Central memory CD8-positive, alpha-beta T cell (primary cell): ENCODE data around the gene BICDL2.
"Not testable (repeated sequence)": the region's sequence is repeated elsewhere in the genome, so short reads cannot be mapped to it uniquely, and the experiment has no call there.

Source experiments
- ATAC-seq: fragments of 150-1000 bp; cut with Tn5 transposase; replicated peaks from 2 replicates; pipeline ENCODE4 v1.10.0; 2022; ENCODE audit warnings: mild to moderate bottlenecking, moderate FRiP score, moderate number of reproducible peaks; ENCODE audit not compliant: poor library complexity, severe bottlenecking; ENCODE audit errors: extremely low read depth
- DNase-seq, 2 donors: peaks; one replicate each; pipeline ENCODE4 v3.0.0; 2021; ENCODE audit warnings: low spot score in 2 of 2
- H3K27ac Mint-ChIP-seq: one replicate; pipeline ENCODE4 v1.8.0; 2022; ENCODE audit warnings: low read depth, mild to moderate bottlenecking, moderate library complexity, mixed read lengths
- H3K27me3 Mint-ChIP-seq: one replicate; pipeline ENCODE4 v1.8.0; 2022; ENCODE audit warnings: mixed read lengths
- H3K36me3 Mint-ChIP-seq: one replicate; pipeline ENCODE4 v1.8.0; 2022; ENCODE audit warnings: mild to moderate bottlenecking, moderate library complexity, mixed read lengths; ENCODE audit not compliant: insufficient read depth
- H3K4me1 Mint-ChIP-seq: one replicate; pipeline ENCODE4 v1.8.0; 2022; ENCODE audit warnings: mixed read lengths
- H3K4me3 Mint-ChIP-seq: one replicate; pipeline ENCODE4 v1.8.0; 2022; ENCODE audit warnings: mild to moderate bottlenecking, moderate library complexity, mixed read lengths
- H3K9me3 Mint-ChIP-seq: one replicate; pipeline ENCODE4 v1.8.0; 2022; ENCODE audit warnings: mixed read lengths

BICDL2 gene, protein sequence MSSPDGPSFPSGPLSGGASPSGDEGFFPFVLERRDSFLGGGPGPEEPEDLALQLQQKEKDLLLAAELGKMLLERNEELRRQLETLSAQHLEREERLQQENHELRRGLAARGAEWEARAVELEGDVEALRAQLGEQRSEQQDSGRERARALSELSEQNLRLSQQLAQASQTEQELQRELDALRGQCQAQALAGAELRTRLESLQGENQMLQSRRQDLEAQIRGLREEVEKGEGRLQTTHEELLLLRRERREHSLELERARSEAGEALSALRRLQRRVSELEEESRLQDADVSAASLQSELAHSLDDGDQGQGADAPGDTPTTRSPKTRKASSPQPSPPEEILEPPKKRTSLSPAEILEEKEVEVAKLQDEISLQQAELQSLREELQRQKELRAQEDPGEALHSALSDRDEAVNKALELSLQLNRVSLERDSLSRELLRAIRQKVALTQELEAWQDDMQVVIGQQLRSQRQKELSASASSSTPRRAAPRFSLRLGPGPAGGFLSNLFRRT

DNA sequence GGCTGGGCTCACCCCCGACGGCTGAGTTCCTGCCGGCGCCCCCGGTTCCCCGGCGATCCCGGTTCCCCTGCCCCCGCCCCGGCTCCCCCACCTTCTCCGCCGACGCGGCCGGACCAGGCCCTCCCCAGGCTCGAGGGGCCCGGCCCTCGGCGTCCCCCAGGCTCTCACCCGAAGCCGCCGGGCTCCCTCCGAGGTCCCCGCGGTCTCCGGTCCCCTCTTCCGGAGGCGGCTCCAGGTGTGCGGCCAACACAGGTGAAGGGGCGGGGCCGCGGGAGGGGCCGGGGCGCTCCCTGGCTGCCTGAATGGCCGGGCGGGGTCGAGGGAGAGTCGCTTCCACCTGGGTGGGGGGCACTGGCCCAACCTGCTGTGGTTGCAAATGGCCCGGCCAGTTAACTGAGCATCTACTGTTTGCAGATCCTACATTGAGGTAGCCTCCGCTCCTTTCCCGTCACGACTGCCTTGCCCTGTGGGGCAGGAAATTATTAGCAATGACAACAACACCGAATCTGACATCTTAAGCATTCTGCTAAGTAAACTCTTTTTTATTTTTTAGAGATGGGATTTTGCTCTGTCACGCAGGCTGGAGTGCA, at the start of gene BICDL2:
Gene BICDL2 (minus strand): TSS at position 219 of the 590 bp plus-strand sequence. CDS start 1,448 bp downstream, outside the sequence.
- Mint-ChIP-seq H3K27ac (no peak within 1 kb of the TSS), H3K4me1 (peaks cover 19% of the 10 kb centered on the region), H3K4me3 (peak within 1 kb of the TSS; percentile 68)

DNA sequence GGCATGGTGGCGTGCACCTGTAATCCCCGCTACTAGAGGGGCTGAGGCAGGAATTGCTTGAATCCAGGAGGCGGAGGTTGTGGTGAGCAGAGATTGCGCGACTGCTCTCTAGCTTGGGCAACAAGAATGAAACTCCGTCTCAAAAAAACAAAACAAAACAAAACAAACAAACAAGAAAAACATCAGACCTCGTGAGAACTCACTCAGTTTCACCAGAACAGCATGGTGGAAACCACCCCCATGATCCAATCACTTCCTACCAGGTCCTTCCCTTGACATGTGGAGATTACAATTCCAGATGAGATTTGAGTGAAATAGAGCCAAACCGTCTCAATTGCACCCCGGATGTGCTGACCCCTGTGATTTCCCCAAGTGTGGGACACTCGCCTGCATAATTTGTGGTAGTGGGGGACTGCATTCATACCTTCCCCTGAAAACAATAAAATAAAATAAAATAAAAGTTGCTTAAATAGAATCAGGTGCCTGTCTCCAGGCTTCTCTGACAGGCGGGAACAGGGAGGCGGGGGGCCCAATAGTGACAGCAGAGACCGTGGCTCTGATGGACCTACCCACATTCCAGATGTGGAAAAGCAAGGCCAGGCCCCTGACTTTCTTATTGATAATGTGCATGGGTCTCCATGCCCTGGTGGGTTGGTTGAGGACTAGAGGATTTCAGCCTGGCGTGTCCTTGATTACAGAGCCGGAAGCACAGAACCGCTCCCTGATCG, 49.3 kb upstream of the BICDL2 start:
- no peak overlapping the region for H3K27ac Mint-ChIP-seq
- ATAC-seq (no peak), DNase-seq (no peak)
- peaks cover 29% of the 10 kb centered on the region for H3K4me1 Mint-ChIP-seq
- no peaks in the 10 kb centered on the region for H3K27me3 Mint-ChIP-seq
- no peaks in the 10 kb centered on the region for H3K36me3 Mint-ChIP-seq
- H3K4me3 Mint-ChIP-seq: no peak overlapping the region
- H3K9me3 Mint-ChIP-seq: no peaks in the 10 kb centered on the region

More for the DNA sequence above, at the start of gene BICDL2:
- Mint-ChIP-seq H3K36me3 (peaks cover 1% of the 10 kb centered on the region), H3K27me3 (peaks cover 84% of the 10 kb centered on the region), H3K9me3 (no peaks in the 10 kb centered on the region)
- DNase-seq (no peak), ATAC-seq (no peak)

DNA sequence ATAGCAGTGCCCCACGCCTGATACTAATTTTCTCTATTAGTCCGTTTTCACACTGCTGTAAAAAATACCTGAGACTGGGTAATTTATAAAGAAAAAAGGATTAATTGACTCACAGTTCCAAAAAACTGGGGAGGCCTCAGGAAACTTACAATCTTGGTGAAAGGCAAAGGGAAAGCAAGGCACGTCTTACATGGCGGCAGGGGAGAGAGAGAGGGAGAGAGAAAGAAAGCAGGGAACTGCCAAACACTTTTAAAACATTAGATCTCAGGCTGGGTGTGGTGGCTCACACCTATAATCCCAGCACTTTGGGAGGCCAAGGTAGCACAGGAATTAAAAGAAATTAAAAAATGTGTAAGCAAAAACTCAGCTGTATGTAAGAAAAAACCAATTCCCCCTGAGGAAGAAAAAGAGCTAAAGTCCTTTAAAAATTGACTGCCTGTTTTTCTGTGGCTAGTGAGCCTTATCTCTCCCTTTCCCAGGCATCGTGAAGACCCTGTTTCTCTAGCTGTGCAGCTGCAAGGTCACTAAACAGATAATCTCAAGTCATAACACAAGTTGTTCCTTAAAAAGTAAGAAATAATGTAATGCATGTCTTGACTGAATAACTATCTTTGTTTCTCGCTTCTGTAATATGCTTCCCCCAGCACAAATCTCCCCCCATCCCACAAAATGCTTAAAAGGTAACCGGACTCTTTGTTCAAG, 48.4 kb upstream of the BICDL2 start:
- Mint-ChIP-seq H3K27ac (no peak overlapping the region), H3K4me1 (peaks cover 33% of the 10 kb centered on the region), H3K36me3 (peaks cover 2% of the 10 kb centered on the region), H3K9me3 (no peaks in the 10 kb centered on the region), H3K27me3 (no peaks in the 10 kb centered on the region), H3K4me3 (no peak overlapping the region)
- ATAC-seq: no peak
- DNase-seq: no peak

DNA sequence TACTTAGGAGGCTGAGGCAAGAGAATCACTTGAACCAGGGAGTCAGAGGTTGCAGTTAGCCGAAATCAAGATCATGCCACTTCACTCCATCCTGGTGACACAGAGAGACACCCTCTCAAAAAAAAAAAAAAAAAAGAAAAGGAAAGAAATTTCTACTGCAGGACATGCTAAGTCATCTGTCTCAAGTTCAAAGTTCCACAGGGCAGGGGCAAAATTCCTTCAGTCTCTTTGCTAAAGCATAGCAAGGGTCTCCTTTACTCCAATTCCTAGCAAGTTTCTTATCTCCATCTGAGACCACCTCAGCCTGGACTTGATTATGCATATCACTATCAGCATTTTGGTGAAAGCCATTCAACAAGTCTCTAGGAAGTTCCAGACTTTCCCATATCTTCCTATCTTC, 47.7 kb upstream of the BICDL2 start:
- Mint-ChIP-seq H3K36me3 (peaks cover 2% of the 10 kb centered on the region), H3K9me3 (no peaks in the 10 kb centered on the region), H3K27me3 (no peaks in the 10 kb centered on the region), H3K27ac (no peak overlapping the region), H3K4me3 (no peak overlapping the region), H3K4me1 (peaks cover 39% of the 10 kb centered on the region)
- ATAC-seq (no peak), DNase-seq (no peak)

DNA sequence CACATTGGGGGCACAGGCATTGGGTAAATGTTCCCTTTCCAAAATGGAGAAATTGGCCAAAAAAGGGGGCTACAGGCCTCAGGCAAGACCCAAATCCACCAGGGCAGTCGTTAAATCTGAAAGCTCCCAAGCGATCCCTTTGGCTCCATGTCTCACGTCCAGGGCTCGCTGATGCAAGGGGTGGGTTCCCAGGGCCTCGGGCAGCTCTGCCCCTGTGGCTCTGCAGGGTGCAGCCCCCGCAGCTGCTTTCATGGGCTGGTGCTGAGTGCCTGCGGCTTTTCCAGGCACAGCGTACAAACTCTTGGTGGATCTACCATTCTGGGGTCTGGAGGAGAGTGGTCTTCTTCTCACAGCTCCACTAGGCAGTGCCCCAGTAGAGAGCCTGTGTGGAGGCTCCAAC, 46.7 kb upstream of the BICDL2 start:
- not testable (repeated sequence) for H3K9me3 Mint-ChIP-seq, H3K27ac Mint-ChIP-seq, ATAC-seq, H3K27me3 Mint-ChIP-seq, H3K4me3 Mint-ChIP-seq, DNase-seq, H3K36me3 Mint-ChIP-seq
- H3K4me1 Mint-ChIP-seq: peaks cover 44% of the 10 kb centered on the region

DNA sequence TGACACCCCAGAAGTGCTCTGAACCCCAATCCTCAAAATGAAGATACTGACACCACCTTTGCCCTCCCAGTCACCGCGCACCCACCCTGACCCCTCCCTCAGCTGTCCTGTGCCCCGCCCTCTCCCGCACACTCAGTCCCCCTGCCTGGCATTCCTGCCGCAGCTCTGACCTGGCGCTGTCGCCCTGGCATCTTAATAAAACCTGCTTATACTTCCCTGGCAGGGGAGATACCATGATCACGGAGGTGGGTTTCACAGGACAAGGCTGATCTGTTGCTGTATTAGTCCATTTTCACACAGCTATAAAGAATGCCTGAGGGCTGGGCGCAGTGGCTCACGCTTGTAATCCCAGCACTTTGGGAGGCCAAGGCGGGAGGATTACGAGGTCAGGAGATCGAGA, 45.2 kb upstream of the BICDL2 start:
- H3K4me1 Mint-ChIP-seq: peaks cover 42% of the 10 kb centered on the region
- not testable (repeated sequence) for H3K4me3 Mint-ChIP-seq, H3K9me3 Mint-ChIP-seq, H3K27me3 Mint-ChIP-seq, H3K36me3 Mint-ChIP-seq, H3K27ac Mint-ChIP-seq, DNase-seq, ATAC-seq

DNA sequence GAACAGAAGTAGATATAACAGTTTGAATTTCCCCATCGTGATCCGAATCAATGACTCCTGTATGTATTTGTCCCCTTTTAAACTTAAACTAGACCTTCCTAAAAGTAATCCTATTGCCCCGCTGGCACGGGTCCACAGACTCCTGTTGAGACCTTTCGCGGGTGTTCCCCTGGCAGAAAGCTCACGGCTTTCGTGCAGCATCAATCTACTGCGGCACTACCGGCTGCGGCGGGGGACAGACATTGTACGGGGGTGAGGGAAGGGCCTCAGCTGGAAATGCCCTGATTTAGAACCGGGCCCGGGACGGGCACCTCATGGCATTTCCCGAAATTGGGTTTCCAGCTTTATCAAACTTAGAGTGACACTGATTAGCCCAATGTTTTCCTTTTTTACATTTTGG, 43.3 kb upstream of the BICDL2 start:
- no peaks in the 10 kb centered on the region for H3K9me3 Mint-ChIP-seq
- H3K4me3 Mint-ChIP-seq: no peak overlapping the region
- DNase-seq: no peak
- peaks cover 8% of the 10 kb centered on the region for H3K36me3 Mint-ChIP-seq
- no peaks in the 10 kb centered on the region for H3K27me3 Mint-ChIP-seq
- no peak for ATAC-seq
- H3K4me1 Mint-ChIP-seq: peaks cover 53% of the 10 kb centered on the region
- H3K27ac Mint-ChIP-seq: no peak overlapping the region

DNA sequence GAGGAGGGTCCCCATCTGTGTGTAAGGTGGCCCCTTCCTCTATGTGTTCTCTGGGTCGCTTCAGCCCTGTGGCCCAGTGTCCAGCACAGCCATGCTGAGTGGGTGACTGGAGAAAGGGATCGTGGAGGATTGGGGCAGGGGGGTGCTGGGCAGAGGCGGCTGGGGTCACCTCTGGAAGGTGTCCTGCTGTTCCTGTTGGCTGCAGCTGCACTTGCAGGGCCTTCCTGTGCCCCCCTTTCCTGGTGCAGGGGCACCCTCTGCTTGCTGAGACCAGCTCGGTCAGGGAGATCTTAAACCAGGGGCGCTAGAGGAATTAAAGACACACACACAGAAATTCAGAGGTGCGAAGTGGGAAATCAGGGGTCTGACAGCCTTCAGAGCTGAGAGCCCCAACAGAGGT, 39.8 kb upstream of the BICDL2 start:
- DNase-seq: no peak
- Mint-ChIP-seq H3K36me3 (peaks cover 25% of the 10 kb centered on the region), H3K9me3 (no peaks in the 10 kb centered on the region), H3K4me3 (peak overlapping the region; percentile 62), H3K27ac (peak overlapping the region; percentile 79), H3K4me1 (peaks cover 76% of the 10 kb centered on the region), H3K27me3 (no peaks in the 10 kb centered on the region)
- no peak for ATAC-seq

DNA sequence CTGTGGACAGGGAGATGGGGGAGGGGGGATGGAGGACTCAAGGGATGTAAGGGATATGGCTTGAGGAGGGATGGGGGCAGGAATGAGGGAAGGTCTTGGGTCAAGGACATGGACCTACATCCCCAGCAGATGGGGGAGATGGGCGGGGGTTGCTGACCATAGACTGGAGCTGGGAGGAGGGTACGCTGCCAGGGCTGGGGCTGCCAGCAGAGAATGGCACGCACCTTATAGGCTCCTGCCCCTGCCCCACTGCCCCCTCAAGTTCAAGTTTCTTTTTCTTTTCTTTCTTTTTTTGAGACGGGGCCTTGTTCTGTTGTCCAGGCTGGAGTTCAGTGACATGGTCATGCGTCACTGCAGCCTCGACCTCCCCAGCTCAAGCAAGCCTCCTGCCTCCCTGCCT, 39.2 kb upstream of the BICDL2 start:
- not testable (repeated sequence) for ATAC-seq, H3K9me3 Mint-ChIP-seq, H3K27me3 Mint-ChIP-seq, DNase-seq
- Mint-ChIP-seq H3K36me3 (peaks cover 30% of the 10 kb centered on the region), H3K4me1 (peaks cover 81% of the 10 kb centered on the region), H3K27ac (peak overlapping the region; percentile 79), H3K4me3 (peak overlapping the region; percentile 62)

DNA sequence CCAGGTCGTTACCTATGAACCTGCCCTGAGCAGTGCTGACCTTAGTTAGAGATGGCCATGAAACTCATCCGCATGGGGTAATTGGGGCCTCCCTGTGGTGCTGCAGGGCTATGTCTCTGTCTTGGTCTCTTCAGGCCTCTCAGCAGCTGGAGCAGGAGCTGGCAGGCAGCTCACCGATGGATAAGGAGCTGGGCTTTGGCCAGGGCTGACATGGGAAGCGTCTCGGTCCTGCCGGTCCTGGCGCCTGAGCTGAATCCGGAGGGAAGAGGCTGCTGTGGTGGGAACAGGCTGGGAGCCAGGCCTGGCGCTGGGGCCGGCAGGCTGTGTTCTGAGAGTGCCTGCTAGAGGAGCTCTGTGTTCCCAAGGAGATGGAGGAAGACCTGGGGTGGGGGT, 38.8 kb upstream of the BICDL2 start:
- ATAC-seq: peak; percentile 22

DNA sequence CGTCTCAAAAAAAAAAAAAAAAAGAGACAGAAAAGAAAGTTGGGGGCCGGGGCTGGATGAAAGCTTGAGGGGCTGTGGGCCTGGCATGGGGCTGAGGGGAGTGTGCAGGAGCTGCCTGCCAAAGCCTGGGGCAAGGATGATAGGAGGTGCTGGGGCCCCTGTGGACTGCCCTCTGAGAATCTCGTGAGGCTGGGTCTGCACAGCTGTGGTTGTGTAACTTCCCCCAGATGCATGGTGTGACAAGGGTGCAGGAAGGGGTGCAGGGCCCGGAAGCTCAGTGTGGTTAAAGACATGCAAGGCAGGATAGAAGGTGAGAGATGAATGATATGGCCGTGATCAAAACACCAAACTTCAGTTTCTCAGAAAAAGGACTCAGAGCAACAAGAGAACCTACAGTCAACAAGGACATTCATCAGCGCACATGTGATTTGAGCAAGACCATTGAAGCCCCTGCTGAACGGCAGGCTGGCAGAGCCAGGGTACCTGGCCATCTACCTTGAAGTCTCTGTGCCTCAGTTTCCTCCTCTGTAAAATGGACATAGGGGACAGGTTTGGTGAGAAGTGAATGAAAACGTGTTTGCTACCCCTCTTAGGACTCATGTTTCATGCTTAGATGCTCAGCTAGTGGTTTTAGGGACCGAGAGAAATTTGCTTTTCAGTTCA, 38.2 kb upstream of the BICDL2 start:
- H3K9me3 Mint-ChIP-seq: no peaks in the 10 kb centered on the region
- ATAC-seq (peak; percentile 96), DNase-seq (peak; percentile 66 to 85)
- peak overlapping the region; percentile 62 for H3K4me3 Mint-ChIP-seq
- no peaks in the 10 kb centered on the region for H3K27me3 Mint-ChIP-seq
- peaks cover 81% of the 10 kb centered on the region for H3K4me1 Mint-ChIP-seq
- H3K27ac Mint-ChIP-seq: peak overlapping the region; percentile 79
- peaks cover 33% of the 10 kb centered on the region for H3K36me3 Mint-ChIP-seq

More for the DNA sequence above, 38.8 kb upstream of the BICDL2 start:
- H3K36me3 Mint-ChIP-seq: peaks cover 30% of the 10 kb centered on the region
- no peaks in the 10 kb centered on the region for H3K27me3 Mint-ChIP-seq
- no peak for DNase-seq
- H3K27ac Mint-ChIP-seq: peak overlapping the region; percentile 79
- peak overlapping the region; percentile 62 for H3K4me3 Mint-ChIP-seq
- H3K4me1 Mint-ChIP-seq: peaks cover 79% of the 10 kb centered on the region
- no peaks in the 10 kb centered on the region for H3K9me3 Mint-ChIP-seq

DNA sequence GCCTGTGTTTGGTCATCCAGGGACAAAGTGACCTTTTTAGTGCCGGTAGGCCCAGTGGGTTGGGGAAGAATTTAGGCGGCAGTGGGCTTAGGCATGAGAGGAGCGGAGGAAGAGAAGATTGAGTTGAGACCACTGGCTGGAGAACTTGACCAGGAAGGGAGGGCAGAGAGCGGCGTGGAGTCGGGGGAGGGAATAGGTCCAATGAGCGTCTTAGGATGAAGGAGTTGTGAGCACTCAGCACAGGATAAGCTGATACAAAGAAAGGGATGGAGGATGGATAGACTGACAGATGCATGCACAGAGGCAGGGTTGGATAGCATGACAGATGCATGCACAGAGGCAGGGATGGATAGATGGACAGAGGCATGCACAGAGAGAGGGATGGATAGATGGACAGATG, 36.7 kb upstream of the BICDL2 start:
- peak overlapping the region; percentile 62 for H3K4me3 Mint-ChIP-seq
- H3K27ac Mint-ChIP-seq: peak overlapping the region; percentile 79
- no peaks in the 10 kb centered on the region for H3K27me3 Mint-ChIP-seq
- no peak for ATAC-seq
- H3K9me3 Mint-ChIP-seq: no peaks in the 10 kb centered on the region
- peaks cover 82% of the 10 kb centered on the region for H3K4me1 Mint-ChIP-seq
- peaks cover 46% of the 10 kb centered on the region for H3K36me3 Mint-ChIP-seq
- DNase-seq: no peak
